HCT116 (cell line): ENCODE measurements around the gene UBAP1L. TPM values are rescaled to one million over a fixed set of nuclear protein-coding genes. Genes with fewer than 3 reads are reported as not detected.

Experiments
- ATAC-seq: fragments of 200-7000 bp; cut with Tn5 transposase; 2 replicates; pipeline ENCODE4 v1.9.1; 2020; ENCODE audit warnings: mild to moderate bottlenecking, moderate library complexity
- BruUV-seq: library from RNA; stranded (reverse); fragments of 400-500 nt; replicated peaks from 2 replicates; lab custom pipeline; 2021; lab: Mats Ljungman, UMichigan
- CTCF ChIA-PET: fragments of 300-600 bp; sonication (Branson Sonifier 250); formaldehyde crosslinking; loops from one replicate; lab custom pipeline; 2021; ENCODE audit warnings: antibody characterized with exemption; lab: Charles Lee
- POLR2A ChIA-PET: fragments of 300-600, 350-600 bp; sonication (Branson Sonifier 250); formaldehyde crosslinking; loops from one replicate; lab custom pipeline; 2021; ENCODE audit warnings: antibody characterized with exemption; lab: Charles Lee
- RAD21 ChIA-PET, 2 experiments: fragments of 300-600 bp; sonication (Branson Sonifier 250); formaldehyde crosslinking; loops; one replicate each; lab custom pipeline; 2023; ENCODE audit warnings: low total read pairs in 2 of 2; ENCODE audit not compliant: uncharacterized antibody in 2 of 2, unreplicated experiment in 2 of 2, low non-redundant PET in 1 of 2; lab: Charles Lee
- DNase-seq: peaks from one replicate; pipeline ENCODE4 v3.0.0-alpha.2; 2010; ENCODE audit warnings: low read depth, low spot score
- H2AFZ ChIP-seq: fragments of 200-600 bp; shearing (Covaris generic), sonication (generic); 2 replicates; pipeline ENCODE4 v1.6.1; 2017; ENCODE audit warnings: low read depth, mixed run types, mixed read lengths, antibody characterized with exemption, low read length; ENCODE audit not compliant: poor library complexity, severe bottlenecking
- H3K27ac ChIP-seq: 2 replicates; pipeline ENCODE4 v1.5.1; 2012; ENCODE audit warnings: low read depth, low read length
- H3K27me3 ChIP-seq: fragments of 200-600 bp; sonication (generic); 2 replicates; pipeline ENCODE4 v1.6.1; 2016; ENCODE audit warnings: mixed run types, low read length, mixed read lengths; ENCODE audit not compliant: insufficient read depth
- H3K36me3 ChIP-seq, 2 experiments: fragments of 200-500 bp in 1 of 2; fragments of 200-600 bp in 1 of 2; sonication (Bioruptor generic) in 1 of 2; sonication (generic) in 1 of 2; 2 replicates each; pipeline versions ENCODE4 v1.5.1 to v1.6.1; 2014 to 2016; ENCODE audit warnings: low read length in 2 of 2, inconsistent platforms in 1 of 2, mixed read lengths in 1 of 2, mixed run types in 1 of 2; ENCODE audit not compliant: insufficient read depth in 2 of 2, control insufficient read depth in 1 of 2
- H3K4me1 ChIP-seq, 2 experiments: fragments of 200-600 bp in 1 of 2; sonication (generic) in 1 of 2; 2 replicates each; pipeline versions ENCODE4 v1.5.1 to v1.6.1; 2012 to 2017; ENCODE audit warnings: low read length in 2 of 2, inconsistent platforms in 1 of 2, mild to moderate bottlenecking in 1 of 2, mixed read lengths in 1 of 2, mixed run types in 1 of 2, moderate library complexity in 1 of 2; ENCODE audit not compliant: insufficient read depth in 2 of 2, control insufficient read depth in 1 of 2
- H3K4me2 ChIP-seq: fragments of 200-600 bp; sonication (generic); 2 replicates; pipeline ENCODE4 v1.6.1; 2017; ENCODE audit warnings: mixed run types, low read length, mixed read lengths
- H3K4me3 ChIP-seq, 2 experiments: fragments of 200-600 bp in 1 of 2; sonication (generic) in 1 of 2; replicated peaks in 1 of 2; 2 replicates each; pipeline ENCODE4 v1.5.1; 2011 to 2016; ENCODE audit warnings: low read length in 2 of 2, control low read depth in 1 of 2, low read depth in 1 of 2, mild to moderate bottlenecking in 1 of 2, mixed read lengths in 1 of 2, mixed run types in 1 of 2
- H3K79me2 ChIP-seq: fragments of 200-600 bp; sonication (generic); 2 replicates; pipeline ENCODE4 v1.6.1; 2017; ENCODE audit warnings: mild to moderate bottlenecking, mixed run types, low read length, moderate library complexity, mixed read lengths; ENCODE audit not compliant: insufficient read depth
- H3K9ac ChIP-seq: fragments of 200-600 bp; sonication (generic); 2 replicates; pipeline ENCODE4 v1.6.1; 2016; ENCODE audit warnings: low read length, mixed read lengths
- H3K9me2 ChIP-seq: fragments of 200-600 bp; sonication (generic), shearing (Covaris generic); 2 replicates; pipeline ENCODE4 v1.6.1; 2017; ENCODE audit warnings: mixed run types, mild to moderate bottlenecking, moderate library complexity; ENCODE audit not compliant: insufficient read depth
- H3K9me3 ChIP-seq, 2 experiments: fragments of 200-500 bp in 1 of 2; fragments of 200-600 bp in 1 of 2; sonication (Bioruptor generic) in 1 of 2; sonication (generic) in 1 of 2; 2 replicates each; pipeline ENCODE4 v1.6.1; 2014 to 2017; ENCODE audit warnings: low read length in 2 of 2, mixed read lengths in 2 of 2, inconsistent platforms in 1 of 2, low read depth in 1 of 2, mild to moderate bottlenecking in 1 of 2, mixed run types in 1 of 2, moderate library complexity in 1 of 2; ENCODE audit not compliant: control insufficient read depth in 1 of 2, insufficient read depth in 1 of 2
- H4K20me1 ChIP-seq: fragments of 200-600 bp; sonication (generic), shearing (Covaris generic); 2 replicates; pipeline ENCODE4 v1.6.1; 2017; ENCODE audit warnings: mixed run types, mild to moderate bottlenecking, moderate library complexity; ENCODE audit not compliant: insufficient read depth
- CBX3 ChIP-seq: IDR thresholded peaks from 2 replicates; pipeline ENCODE4 v1.6.1; 2012; ENCODE audit warnings: low read depth
- EGR1 ChIP-seq: IDR thresholded peaks from 2 replicates; pipeline ENCODE4 v1.6.1; 2012; ENCODE audit warnings: low read depth
- EZH2 ChIP-seq: fragments of 200-600 bp; sonication (generic); IDR thresholded peaks from 2 replicates; pipeline ENCODE4 v1.6.1; 2017; ENCODE audit warnings: antibody characterized with exemption, mixed run types
- POLR2A ChIP-seq: IDR thresholded peaks from 2 replicates; pipeline ENCODE4 v1.7.0; 2011; ENCODE audit warnings: borderline replicate concordance; ENCODE audit not compliant: insufficient read depth, insufficient read length; ENCODE audit errors: extremely low read depth
- POLR2AphosphoS5 ChIP-seq: IDR thresholded peaks from 2 replicates; pipeline ENCODE4 v1.6.1; 2011; ENCODE audit warnings: mild to moderate bottlenecking, low read depth, low read length, moderate library complexity
- SP1 ChIP-seq: IDR thresholded peaks from 2 replicates; pipeline ENCODE4 v1.6.1; 2012; ENCODE audit warnings: low read depth
- SRF ChIP-seq: IDR thresholded peaks from 2 replicates; pipeline ENCODE4 v1.6.1; 2012; ENCODE audit warnings: low read depth
- YY1 ChIP-seq: IDR thresholded peaks from 2 replicates; pipeline ENCODE4 v1.6.1; 2011; ENCODE audit warnings: low read length, low read depth, moderate library complexity, mild to moderate bottlenecking; ENCODE audit not compliant: insufficient replicate concordance; ENCODE audit errors: extremely low read depth
- ZFX ChIP-seq: fragments of 450-650 bp; IDR thresholded peaks from 2 replicates; pipeline ENCODE4 v1.6.1; 2017
- intact Hi-C: fragments of 100-400 bp; cut with micrococcal nuclease; formaldehyde crosslinking; loops from 2 replicates; pipeline ENCODE4 v1.10.0; 2022
- total RNA-seq: library from RNA; stranded (reverse); gene quantifications from one replicate; pipeline ENCODE4 v1.2.1, GENCODE V29; 2021; ENCODE audit not compliant: unreplicated experiment
- TF ChIP-seq, protein P1 (sequence below): IDR thresholded peaks from 2 replicates; pipeline ENCODE4 v1.6.1; 2012
- TF ChIP-seq, protein P2 (sequence below): IDR thresholded peaks from 2 replicates; pipeline ENCODE4 v1.6.1; 2012
- TF ChIP-seq, protein P3 (sequence below): IDR thresholded peaks from 2 replicates; pipeline ENCODE4 v1.6.1; 2011; ENCODE audit warnings: mild to moderate bottlenecking, low read length, moderate library complexity; ENCODE audit not compliant: insufficient replicate concordance; ENCODE audit errors: extremely low read depth

The UBAP1L gene
- total RNA-seq, 1 experiment from 2014 or later, result 4.0 TPM

DNA sequence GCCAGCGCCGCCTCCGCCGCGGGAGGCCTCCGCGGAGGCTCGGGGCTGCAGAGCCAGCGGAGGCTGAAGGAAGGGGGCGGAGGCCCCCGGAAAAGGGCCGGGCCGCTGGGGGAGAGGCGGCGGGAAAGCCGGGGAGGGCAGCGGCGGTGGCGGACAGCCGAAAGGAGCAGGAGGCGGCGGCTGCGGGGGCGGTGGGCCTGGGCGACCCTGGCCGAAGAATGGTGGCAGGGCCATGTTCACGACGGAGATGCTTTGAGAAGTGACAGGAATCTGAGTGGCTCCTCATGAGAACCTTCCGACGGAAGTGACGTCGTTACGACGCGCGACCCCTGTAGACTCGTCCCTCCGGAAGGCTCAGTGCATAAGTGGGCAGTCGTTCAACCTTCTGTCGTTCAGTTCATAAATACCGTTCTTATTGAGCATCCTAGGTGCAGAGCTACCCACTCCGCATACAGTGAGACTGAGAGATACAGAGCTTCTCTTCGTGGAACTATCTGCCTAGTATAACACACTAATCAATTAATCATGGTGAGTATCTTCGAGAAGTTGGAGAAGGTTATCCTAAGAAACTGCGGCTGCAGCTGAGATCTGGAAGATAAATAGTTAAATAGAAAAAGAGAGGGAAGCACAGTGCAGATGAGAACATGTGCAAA is 18.7 kb upstream of the UBAP1L start, which contains the start of gene PDCD7:
TSS of gene PDCD7 (minus strand) at position 261 of the 653 bp plus-strand sequence. CDS start at position 234, 27 bp downstream.
- H3K9me2 ChIP-seq, result no peaks in the 10 kb centered on the region
- no peaks in the 10 kb centered on the region for H4K20me1 ChIP-seq
- CTCF ChIA-PET, result interaction anchor here (0.9 kb wide), 1 partner anchor 101 kb away, joined by 3 read pairs; no protein-coding TSS in a partner anchor
- H3K79me2 ChIP-seq, result peaks cover 34% of the 10 kb centered on the region
- peak within 1 kb of the TSS; percentile 76 for H3K4me2 ChIP-seq
- H3K27me3 ChIP-seq, result no peaks in the 10 kb centered on the region
- TF ChIP-seq EGR1, result peak; percentile 92
- peak; percentile 53 for TF ChIP-seq YY1
- no peak; the same call in 1 of the 2 replicates for TF ChIP-seq CBX3
- TF ChIP-seq, protein P1, sequence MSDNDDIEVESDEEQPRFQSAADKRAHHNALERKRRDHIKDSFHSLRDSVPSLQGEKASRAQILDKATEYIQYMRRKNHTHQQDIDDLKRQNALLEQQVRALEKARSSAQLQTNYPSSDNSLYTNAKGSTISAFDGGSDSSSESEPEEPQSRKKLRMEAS, result 0 out of 2 replicates have a peak, but pooled peaks have one; percentile 44
- TF ChIP-seq, protein P2, sequence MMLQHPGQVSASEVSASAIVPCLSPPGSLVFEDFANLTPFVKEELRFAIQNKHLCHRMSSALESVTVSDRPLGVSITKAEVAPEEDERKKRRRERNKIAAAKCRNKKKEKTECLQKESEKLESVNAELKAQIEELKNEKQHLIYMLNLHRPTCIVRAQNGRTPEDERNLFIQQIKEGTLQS, result no peak
- TF ChIP-seq ZFX, result peak; percentile 56; the same call in 1 of the 2 replicates
- no peak for TF ChIP-seq EZH2
- TF ChIP-seq POLR2A, result peak; percentile 96
- peak; percentile 98 for TF ChIP-seq POLR2AphosphoS5
- TF ChIP-seq, protein P3, sequence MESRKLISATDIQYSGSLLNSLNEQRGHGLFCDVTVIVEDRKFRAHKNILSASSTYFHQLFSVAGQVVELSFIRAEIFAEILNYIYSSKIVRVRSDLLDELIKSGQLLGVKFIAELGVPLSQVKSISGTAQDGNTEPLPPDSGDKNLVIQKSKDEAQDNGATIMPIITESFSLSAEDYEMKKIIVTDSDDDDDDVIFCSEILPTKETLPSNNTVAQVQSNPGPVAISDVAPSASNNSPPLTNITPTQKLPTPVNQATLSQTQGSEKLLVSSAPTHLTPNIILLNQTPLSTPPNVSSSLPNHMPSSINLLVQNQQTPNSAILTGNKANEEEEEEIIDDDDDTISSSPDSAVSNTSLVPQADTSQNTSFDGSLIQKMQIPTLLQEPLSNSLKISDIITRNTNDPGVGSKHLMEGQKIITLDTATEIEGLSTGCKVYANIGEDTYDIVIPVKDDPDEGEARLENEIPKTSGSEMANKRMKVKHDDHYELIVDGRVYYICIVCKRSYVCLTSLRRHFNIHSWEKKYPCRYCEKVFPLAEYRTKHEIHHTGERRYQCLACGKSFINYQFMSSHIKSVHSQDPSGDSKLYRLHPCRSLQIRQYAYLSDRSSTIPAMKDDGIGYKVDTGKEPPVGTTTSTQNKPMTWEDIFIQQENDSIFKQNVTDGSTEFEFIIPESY, result peak; percentile 37
- peak; percentile 41 for TF ChIP-seq SP1
- peak; percentile 88 for TF ChIP-seq SRF
- H3K27ac ChIP-seq, result peak within 1 kb of the TSS; percentile 84
- H3K9me3 ChIP-seq, result peaks cover 3 to 4% of the 10 kb centered on the region in 2 experiments; a peak in 1 of 4 replicates
- H3K9ac ChIP-seq, result peak within 1 kb of the TSS; percentile 87
- intact Hi-C loops, result loop anchor here (5.0 kb wide), 1 partner anchor 164 kb away; the partner anchor contains the start of gene RNU5A-1
- BruUV-seq, result TSS peak; percentile 95
- peaks cover 7 to 13% of the 10 kb centered on the region in 2 experiments; a peak in 3 of 4 replicates for H3K4me1 ChIP-seq
- H3K36me3 ChIP-seq, result peaks cover 7 to 11% of the 10 kb centered on the region in 2 experiments; a peak in 3 of 4 replicates
- ATAC-seq, result peak; percentile 91
- peak within 1 kb of the TSS; percentile 74 to 80 for H3K4me3 ChIP-seq
- RAD21 ChIA-PET, result no interaction called here
- peak; percentile 88 for DNase-seq
- peak within 1 kb of the TSS; percentile 24 for H2AFZ ChIP-seq
- POLR2A ChIA-PET, result interaction anchor here (0.8 to 1.1 kb wide), 2 partner anchors 52 to 171 kb away, joined by 5 to 7 read pairs; partner anchors contain the start of genes CLPX and RNU5B-1
